Measurements from ENCODE around the gene KREMEN2.
"Not testable (repeated sequence)": the region's sequence is repeated elsewhere in the genome, so short reads cannot be mapped to it uniquely, and the experiment has no call there.

KREMEN2 gene

DNA sequence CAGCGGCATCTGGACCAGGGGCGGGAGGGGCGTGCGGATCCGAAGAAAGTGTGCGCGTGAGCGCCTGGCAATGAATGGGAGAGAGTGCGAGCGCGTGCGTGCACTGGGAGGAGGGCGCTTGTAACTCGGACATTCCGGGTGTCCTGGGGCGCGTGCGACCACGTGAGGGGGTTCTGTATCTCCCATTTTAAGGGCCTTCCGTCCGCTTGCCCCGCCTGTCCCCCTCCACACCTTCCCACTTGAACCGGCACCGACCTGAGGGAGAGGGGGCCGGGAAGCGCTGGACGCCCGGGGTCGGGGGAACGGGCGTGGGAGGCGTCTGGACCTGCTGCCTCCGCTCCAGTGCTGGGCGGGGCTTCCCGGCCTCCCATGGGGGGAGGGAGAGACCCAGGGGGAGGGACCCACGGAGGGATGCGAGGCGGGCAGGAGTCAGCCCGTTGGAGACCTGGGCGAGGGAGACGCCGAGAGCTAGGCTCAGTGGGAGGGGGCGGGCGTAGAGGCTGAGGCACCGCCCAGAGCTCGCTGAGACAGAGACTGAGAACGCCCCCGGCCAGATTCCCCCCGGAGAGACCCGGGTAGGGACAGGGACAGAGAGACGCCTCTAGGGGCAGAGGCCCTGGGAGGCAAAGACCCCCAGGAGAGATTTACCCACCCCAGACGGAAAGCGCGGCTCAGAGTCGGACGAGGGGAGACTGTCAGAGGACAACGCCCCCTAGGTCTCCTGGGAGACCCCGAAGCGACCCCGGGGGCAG, at the start of gene KREMEN2:
Gene KREMEN2 (plus strand): TSS at position 553 of the 752 bp plus-strand sequence. CDS start 246 bp downstream, outside the sequence.
- no peak for DNase-seq

DNA sequence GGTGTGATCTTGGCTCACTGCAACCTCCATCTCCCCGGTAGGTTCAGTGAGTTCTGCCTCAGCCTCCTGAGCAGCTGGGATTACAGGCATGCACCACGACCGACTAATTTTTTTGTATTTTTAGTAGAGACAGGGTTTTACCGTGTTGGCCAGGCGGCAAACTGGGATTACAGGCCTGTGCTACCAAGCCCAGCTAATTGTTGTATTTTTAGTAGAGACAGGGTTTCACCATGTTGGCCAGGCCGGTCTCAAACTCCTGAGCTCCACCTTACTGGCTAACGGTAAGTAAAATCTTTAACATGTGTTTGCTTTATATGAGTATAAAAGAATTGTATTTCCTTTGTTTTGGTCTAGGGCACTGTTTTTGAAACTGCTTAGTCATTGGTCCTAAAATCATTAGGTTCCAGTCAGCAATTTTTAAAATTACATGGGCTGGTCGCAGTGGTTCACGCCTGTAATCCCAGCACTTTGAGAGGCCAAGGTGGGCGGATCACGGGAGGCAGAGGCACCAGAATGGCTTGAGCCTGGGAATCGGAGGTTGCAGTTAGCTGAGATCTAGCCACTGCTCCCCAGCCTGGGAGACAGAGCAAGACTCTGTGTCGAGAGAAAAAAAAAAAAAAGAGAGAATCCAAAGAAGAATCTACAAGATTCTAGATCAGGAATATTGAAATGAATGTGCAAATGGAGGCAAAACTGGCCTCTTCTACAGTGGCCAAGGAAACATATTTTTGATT, 48.7 kb upstream of the KREMEN2 start:
- DNase-seq: no peak

GRCh38 chr16:2919511-2920255, 44.4 kb upstream of the KREMEN2 start:
- DNase-seq: peak; percentile 13

- no peak for DNase-seq
These were observed 40.6 kb upstream of the KREMEN2 start for GRCh38 chr16:2923481-2923880.

DNA sequence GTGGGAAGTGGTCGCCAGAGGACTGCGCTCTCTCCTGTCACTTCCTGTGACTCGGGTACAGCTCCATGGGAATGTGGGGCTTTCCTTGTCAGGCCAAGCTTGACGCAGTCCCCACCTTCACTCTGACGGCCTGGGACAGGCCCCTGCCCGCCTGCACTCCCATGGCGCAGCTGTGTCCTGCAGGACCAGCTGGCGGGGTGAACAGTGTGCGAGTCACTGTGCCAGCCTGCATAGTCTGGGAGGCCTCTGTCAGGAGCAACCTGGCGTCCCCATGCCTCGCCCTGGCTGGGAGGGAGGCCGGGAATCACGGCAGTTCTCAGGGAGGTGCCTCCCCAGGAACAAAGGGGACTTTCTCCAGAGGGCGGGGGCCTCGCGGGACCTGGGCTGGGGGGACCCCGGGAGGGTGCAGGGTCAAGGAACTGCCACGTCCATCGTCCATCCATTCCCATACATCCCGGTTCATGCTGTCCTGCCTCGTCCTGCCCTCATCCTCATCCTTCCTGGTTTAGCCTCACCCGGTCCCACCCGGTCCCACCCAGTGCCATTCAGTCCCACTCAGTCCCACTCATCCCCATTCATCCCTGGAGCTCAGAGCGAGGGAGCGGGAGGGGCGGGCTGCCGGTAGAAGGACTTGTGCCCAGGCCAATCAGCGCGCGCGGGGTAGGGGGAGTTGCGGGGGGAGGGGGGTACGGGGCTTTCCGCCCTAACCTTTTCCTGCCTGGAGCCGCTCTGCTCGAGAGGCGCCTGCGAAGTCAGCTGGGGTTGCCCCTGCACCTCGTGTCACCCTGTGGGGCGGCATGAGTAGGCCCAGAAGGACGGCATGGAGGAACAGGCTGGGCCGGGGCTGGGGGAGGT, 38.9 kb upstream of the KREMEN2 start:
- DNase-seq: no peak

GRCh38 chr16:2925951-2926649, 38.0 kb upstream of the KREMEN2 start:
- DNase-seq: no peak

- no peak for DNase-seq
These were observed 37.5 kb upstream of the KREMEN2 start for GRCh38 chr16:2926650-2926999.

GRCh38 chr16:2927010-2927646, 36.9 kb upstream of the KREMEN2 start:
- peak; percentile 15 for DNase-seq

DNA sequence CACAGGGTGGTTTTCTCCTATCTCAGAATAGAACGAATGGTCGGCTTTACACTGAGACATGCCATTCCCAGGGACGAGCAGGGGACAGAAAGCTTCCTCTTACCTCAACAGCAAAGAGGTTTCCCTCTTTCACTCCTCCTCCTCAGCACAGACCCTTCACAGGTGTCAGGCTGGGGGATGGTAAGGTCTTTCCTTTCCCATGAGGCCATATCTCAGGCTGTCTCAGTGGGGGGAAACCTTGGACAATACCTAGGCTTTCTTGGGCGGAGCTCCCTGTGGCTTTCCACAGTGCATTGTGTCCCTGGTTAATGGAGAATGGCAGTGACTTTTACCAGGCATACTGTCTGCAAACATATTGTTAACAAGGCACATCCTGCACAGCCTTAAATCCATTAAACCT, 35.9 kb upstream of the KREMEN2 start:
- DNase-seq: not testable (repeated sequence)

- no peak for DNase-seq
These were observed 35.3 kb upstream of the KREMEN2 start for GRCh38 chr16:2928796-2929195.

GRCh38 chr16:2929693-2930092, 34.4 kb upstream of the KREMEN2 start:
- no peak for DNase-seq

- DNase-seq: no peak
These were observed 33.8 kb upstream of the KREMEN2 start for GRCh38 chr16:2930236-2930635.

DNA sequence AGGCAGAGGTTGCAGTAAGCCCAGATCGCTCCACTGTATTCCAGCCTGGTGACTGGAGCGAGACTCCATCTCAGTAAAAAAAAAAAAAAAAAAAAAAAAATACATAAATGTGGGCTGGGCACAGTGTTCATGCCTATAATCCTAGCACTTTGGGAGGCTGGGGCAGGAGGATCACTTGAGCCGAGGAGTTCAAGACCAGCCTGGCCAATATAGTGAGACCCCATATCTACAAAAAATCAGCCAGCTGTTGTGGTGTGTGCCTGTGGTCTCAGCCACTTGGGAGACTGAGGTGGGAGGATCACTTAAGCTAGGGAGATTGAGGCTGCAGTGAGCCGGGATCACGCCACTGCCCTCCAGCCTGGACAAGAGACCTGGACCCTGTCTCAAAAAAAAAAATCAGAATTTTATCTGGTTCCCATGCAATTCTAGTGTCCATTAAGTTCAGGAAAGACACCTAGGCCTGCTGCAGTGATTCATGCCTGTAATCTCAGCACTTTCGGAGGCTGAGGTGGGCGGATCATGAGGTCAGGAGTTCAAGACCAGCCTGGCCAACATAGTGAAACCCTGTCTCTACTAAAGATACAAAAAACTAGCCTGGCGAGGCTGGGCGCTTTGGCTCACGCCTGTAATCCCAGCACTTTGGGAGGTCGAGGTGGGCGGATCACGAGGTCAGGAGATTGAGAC, 32.7 kb upstream of the KREMEN2 start:
- not testable (repeated sequence) for DNase-seq

DNA sequence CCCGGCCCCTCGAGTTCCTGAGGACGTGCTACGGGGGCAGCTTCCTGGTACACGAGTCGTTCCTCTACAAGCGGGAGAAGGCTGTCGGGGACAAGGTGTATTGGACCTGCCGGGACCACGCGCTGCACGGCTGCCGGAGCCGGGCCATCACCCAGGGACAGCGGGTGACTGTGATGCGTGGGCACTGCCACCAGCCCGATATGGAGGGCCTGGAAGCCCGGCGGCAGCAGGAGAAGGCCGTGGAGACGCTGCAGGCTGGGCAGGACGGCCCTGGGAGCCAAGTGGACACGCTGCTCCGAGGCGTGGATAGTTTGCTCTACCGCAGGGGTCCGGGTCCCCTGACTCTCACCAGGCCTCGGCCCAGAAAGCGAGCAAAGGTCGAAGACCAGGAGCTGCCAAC, 30.9 kb upstream of the KREMEN2 start:
- no peak for DNase-seq

GRCh38 chr16:2933701-2934100, 30.4 kb upstream of the KREMEN2 start:
- DNase-seq: no peak

GRCh38 chr16:2934450-2934849, 29.6 kb upstream of the KREMEN2 start:
- DNase-seq: no peak

DNA sequence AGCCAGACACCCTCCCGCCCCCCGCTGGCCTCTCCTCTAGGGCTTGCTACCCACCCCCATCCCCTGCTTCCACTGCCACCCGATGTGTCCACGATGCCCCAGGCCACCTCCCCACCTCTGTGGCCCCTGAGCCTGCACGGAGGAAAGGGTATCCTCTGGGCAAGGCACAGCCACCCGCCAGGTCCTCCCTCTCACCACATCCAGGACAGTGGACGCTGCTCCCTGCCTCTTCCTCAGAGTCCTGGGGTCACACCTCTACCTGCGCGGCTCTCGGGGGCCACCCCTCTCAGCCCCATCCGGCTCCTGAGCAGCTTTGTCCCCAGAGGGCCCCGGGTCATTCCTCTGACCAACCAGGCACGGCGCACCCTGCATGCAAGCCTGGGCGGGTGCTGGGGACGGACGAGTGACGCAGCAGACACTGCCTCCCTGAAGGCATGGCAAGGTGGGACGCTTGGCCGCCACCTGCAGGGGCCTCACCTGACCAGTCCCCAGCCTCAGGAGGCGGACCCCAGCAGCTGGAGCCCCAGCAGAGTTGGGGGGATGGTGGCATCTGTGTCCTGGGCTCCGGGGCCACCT, 27.6 kb upstream of the KREMEN2 start:
- no peak for DNase-seq

DNA sequence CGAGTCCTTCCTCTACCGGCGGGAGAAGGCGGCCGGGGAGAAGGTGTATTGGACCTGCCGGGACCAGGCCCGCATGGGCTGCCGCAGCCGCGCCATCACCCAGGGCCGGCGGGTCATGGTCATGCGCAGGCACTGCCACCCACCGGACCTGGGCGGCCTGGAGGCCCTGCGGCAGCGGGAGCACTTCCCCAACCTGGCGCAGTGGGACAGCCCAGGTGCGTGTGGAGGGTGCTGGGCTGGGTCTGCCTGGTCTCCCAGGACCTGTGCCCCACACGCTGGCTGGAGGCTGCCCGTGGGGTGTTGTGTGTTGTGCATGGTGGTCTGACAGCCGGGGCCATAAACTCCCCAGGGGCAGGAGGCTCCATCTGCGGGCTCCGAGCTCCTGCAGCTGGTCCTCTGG, 26.9 kb upstream of the KREMEN2 start:
- DNase-seq: no peak

DNA sequence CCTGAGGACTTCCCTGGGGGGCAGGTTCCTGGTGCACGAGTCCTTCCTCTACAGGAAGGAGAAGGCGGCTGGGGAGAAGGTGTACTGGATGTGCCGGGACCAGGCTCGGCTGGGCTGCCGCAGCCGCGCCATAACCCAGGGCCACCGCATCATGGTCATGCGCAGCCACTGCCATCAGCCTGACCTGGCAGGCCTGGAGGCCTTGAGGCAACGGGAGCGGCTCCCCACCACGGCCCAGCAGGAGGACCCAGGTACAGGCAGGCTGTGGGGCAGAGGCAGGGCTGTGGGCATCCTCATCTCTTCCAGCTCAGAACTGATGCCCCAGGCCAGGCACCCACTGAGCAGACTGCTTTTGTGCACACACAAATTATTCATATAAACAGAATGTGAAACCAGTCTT, 25.9 kb upstream of the KREMEN2 start:
- no peak for DNase-seq

DNA sequence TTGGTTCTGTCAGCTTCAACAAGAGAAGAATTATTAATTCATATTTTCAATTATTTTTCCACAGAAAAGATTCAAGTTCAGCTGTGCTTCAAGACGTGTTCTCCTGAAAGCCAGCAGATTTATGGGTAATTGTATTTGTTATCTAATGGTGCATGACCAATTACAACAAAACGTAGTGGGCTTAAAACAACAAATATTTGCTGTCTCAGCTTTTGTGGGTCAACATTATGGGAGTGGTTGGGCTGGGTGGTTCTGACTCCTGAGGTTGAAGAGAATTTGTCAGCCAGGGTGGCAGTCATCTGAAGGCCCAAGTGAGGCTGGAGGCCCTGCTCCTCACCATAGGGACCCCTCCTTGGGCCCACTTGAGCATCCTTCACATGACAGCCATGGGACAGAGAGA, 24.1 kb upstream of the KREMEN2 start:
- DNase-seq: no peak

DNA sequence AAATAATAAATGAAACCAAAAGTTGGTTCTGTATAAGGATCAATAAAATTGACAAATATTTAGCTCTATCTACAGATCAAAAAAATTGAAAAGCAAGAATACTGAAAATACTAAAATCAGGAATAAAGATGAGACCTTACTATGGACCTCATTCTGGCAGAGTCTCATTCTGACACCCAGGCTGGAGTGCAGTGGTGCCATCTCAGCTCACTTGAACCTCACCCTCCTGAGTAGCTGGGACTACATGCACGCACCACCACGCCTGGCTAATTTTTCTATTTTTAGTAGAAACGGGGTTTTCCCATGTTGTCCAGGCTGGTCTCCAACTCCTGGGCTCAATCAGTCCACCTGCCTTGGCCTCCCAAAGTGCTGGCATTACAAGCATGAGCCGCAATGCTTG, 22.0 kb upstream of the KREMEN2 start:
- DNase-seq: no peak
